Sigmoid colon (tissue), 3 donors: Measurements from ENCODE around the gene FBXL17.

Source experiments
- CTCF ChIP-seq, 4 experiments: fragments of 450-650 bp in 3 of 4; fragments of 200-600 bp in 1 of 4; IDR thresholded peaks; one replicate each; pipeline ENCODE4 v1.5.1; 2016 to 2019; ENCODE audit warnings: antibody characterized with exemption in 4 of 4, mild to moderate bottlenecking in 3 of 4, moderate library complexity in 2 of 4
- POLR2A ChIP-seq, 2 donors: fragments of 450-650 bp; IDR thresholded peaks; one replicate each; pipeline ENCODE4 v1.6.1; 2016; ENCODE audit warnings: antibody characterized with exemption in 2 of 2, mild to moderate bottlenecking in 2 of 2, moderate library complexity in 2 of 2

- TF ChIP-seq CTCF (IDR thresholded peaks at IDR 0.05) (no peak), POLR2A (IDR thresholded peaks at IDR 0.05) (no peak)
Measured at GRCh38 chr5:107858788-107859187, 523.1 kb downstream of the FBXL17 start.
